ENCODE measurements around the gene EFCAB6. TPM values are rescaled to one million over a fixed set of nuclear protein-coding genes. Genes with fewer than 3 reads are reported as not detected.

EFCAB6 gene
- total and polyA plus RNA-seq, 2 of the 13 experiments (the other 11 are each of a cell fraction or from before 2014, with no cell fraction given) = not detected

- H4K20me1 ChIP-seq (ENCODE audit: insufficient read depth, low read length) = no peaks in the 10 kb centered on the region
- 41% methylated on average over 7 of the region's 7 CpGs for WGBS (ENCODE audit: low lambda C conversion rate)
- ATAC-seq (no peak), FAIRE-seq (no peak), DNase-seq (ENCODE audit: low spot score) (no peak)
- no peak overlapping the region for H3K4me3 ChIP-seq (replicated peaks in 1 of 3; ENCODE audit: insufficient read depth in 1 of 3, low read depth in 2 of 3, low read length in 3 of 3)
- no peak overlapping the region for H3K4me2 ChIP-seq (ENCODE audit: low read depth, low read length)
- no peak for TF ChIP-seq REST (IDR thresholded peaks at IDR 0.05; ENCODE audit: borderline replicate concordance in 1 of 2, low read depth in 1 of 2, low read length in 2 of 2)
- no peak for TF ChIP-seq ZFP36L2 (CRISPR knock-in tag; IDR thresholded peaks at IDR 0.05)
- TF ChIP-seq KLF9 (CRISPR knock-in tag; IDR thresholded peaks at IDR 0.05; ENCODE audit: low read depth) = no peak
- TF ChIP-seq SMARCC2 (IDR thresholded peaks at IDR 0.05) = no peak
- no peak for TF ChIP-seq IRF2 (CRISPR knock-in tag; IDR thresholded peaks at IDR 0.05)
- TF ChIP-seq GATA4 (IDR thresholded peaks at IDR 0.05; ENCODE audit: borderline replicate concordance, low read depth) = no peak
- no peak for TF ChIP-seq HNF1B (CRISPR knock-in tag; IDR thresholded peaks at IDR 0.05)
- TF ChIP-seq ZNF101 (CRISPR knock-in tag; IDR thresholded peaks at IDR 0.05; ENCODE audit: borderline replicate concordance, low read depth) = no peak
- no peak for TF ChIP-seq PTBP1 (IDR thresholded peaks at IDR 0.05; ENCODE audit: low read depth, low read length, poor library complexity, severe bottlenecking)
- TF ChIP-seq HMG20B (CRISPR knock-in tag; conservative IDR thresholded peaks at IDR 0.05) = no peak
- no peak for TF ChIP-seq GZF1 (CRISPR knock-in tag; IDR thresholded peaks at IDR 0.05)
- TF ChIP-seq KMT2A (CRISPR knock-in tag; IDR thresholded peaks at IDR 0.05) = no peak
- no peak for TF ChIP-seq TEAD3 (CRISPR knock-in tag; optimal IDR thresholded peaks at IDR 0.05; ENCODE audit: borderline replicate concordance)
- TF ChIP-seq ZNF484 (CRISPR knock-in tag; IDR thresholded peaks at IDR 0.05; ENCODE audit: borderline replicate concordance, low read depth) = no peak
- TF ChIP-seq PBX2 (CRISPR knock-in tag; IDR thresholded peaks at IDR 0.05) = no peak
- TF ChIP-seq ADNP (CRISPR knock-in tag; IDR thresholded peaks at IDR 0.05) = no peak
- POLR2A ChIA-PET = no interaction called here
- no peaks in the 10 kb centered on the region for H3K4me1 ChIP-seq (ENCODE audit: insufficient read depth, low read length)
- H3K9me3 ChIP-seq (ENCODE audit: low read length) = no peaks in the 10 kb centered on the region
- no TSS peak for BruUV-seq (replicated peaks)
- H3K27ac ChIP-seq (ENCODE audit: extremely low read length, insufficient read depth, low read length) = no peak overlapping the region
- intact Hi-C loops (cut with micrococcal nuclease; ENCODE audit: unreplicated experiment) = loop anchor here (5.0 kb wide), 1 partner anchor 148 kb away; no protein-coding TSS in a partner anchor
- H3K36me3 ChIP-seq (replicated peaks in 1 of 2; ENCODE audit: control insufficient read depth in 1 of 2, insufficient read depth in 2 of 2, low read length in 2 of 2) = no peaks in the 10 kb centered on the region
- CTCF ChIA-PET (ENCODE audit: low intra/inter-chr PET ratio, low total read pairs) = no interaction called here
- no peak overlapping the region for H3K9ac ChIP-seq (ENCODE audit: insufficient read depth, low read depth, low read length)
- in situ Hi-C loops (cut with HindIII; ENCODE audit: extremely low pct_ligation_motif_present, low pct_unique_long_range_greater_than_20kb) = no loop called here
- no peak overlapping the region for H2AFZ ChIP-seq (ENCODE audit: low read length)
- H3K27me3 ChIP-seq (ENCODE audit: control insufficient read depth in 1 of 2, insufficient read depth in 2 of 2, low read length in 2 of 2) = peaks cover 3 to 32% of the 10 kb centered on the region in 2 experiments; a peak in 1 of 5 replicates
- no peaks in the 10 kb centered on the region for H3K79me2 ChIP-seq (ENCODE audit: insufficient read depth, low read length)
Observed at GRCh38 chr22:43535336-43535735, 276.8 kb downstream of the EFCAB6 start.

Data from HepG2 (cell line).